HG03439 (cell line): ENCODE results near the gene GORAB.

Experiments
- ATAC-seq: cut with Tn5 transposase; IDR thresholded peaks from one replicate; pipeline ENCODE4 v1.9.1; 2021; ENCODE audit warnings: mild to moderate bottlenecking, moderate library complexity; ENCODE audit not compliant: unreplicated experiment

GORAB gene

DNA sequence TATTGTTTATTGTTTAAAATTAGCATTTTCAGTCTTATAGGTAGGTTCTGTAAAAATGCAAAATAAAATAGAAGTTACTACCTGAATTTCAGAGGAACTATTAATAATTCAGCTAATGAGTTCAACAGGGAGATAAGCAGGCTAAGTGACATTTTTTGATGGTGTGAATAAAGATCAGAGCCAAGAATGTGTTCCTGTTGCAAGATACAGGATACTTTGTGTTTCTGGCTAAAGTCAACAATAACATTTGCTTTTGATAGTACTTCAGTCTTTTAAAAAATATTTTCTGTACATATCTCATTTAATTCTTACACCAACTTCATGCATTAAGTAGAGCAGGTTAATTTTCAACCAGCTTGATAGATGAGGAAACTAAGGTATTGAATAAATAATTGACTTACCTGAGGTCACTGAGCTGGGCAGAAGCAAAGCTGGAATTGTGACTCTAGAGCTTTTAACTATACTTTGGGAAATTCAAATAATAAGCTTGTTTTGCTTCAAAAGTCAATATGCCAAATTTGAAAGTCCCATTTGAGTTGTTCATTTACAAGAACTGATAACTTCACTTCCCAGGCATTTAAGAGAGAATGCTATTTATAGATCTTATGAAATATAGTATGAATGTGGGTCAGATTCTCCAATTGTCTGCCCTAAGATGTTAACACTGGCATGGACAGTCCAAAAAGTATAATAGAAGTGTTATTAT lies 6.0 kb downstream of the GORAB start:
- no peak for ATAC-seq

DNA sequence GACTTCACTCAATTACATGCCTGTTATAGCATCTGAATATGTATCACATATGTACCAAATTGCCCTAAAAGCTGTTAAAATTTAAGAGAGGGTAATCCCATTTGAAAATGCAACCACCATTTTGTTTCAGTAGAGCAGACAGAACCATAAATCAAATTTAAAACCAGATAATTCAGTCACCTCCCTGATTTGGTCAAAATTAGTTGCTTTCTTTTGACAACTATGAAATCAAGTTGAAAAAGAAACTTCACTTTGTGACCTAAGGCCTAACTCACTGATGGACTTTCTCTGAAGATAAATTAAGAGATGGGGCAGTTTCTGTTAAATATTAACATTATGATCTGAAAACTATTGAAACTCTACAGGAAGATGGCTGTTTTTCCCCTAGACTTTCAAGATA lies 6.7 kb downstream of the GORAB start:
- ATAC-seq = no peak

DNA sequence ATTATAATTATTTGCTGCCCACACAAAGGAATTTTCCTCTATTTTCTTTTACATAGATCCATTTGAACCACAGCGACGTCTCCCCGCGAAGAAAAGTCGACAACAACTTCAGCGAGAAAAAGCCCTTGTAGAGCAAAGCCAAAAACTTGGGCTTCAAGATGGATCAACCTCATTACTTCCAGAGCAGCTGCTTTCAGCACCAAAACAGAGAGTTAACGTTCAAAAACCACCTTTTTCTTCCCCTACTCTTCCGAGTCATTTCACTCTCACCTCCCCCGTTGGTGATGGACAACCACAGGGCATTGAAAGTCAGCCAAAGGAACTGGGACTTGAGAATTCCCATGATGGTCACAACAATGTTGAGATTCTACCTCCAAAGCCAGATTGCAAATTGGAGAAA lies 7.2 kb downstream of the GORAB start:
- ATAC-seq = no peak

DNA sequence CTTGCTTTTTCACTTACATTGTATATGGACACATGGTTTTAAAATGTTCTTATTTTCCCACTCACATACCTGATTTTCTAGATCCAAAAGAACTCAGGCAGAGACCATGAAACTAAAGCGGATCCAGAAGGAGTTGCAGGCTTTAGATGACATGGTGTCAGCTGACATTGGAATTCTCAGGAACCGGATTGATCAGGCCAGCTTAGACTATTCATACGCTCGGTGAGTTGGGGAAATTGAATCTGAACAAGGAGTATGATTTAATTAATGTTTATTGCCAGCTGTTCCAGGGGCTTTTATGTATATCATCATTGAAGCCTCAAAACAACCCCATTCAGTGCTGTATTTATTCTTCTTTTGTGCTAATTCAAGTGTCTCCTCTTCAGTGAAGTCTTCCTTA lies 12.7 kb downstream of the GORAB start:
- ATAC-seq = no peak

DNA sequence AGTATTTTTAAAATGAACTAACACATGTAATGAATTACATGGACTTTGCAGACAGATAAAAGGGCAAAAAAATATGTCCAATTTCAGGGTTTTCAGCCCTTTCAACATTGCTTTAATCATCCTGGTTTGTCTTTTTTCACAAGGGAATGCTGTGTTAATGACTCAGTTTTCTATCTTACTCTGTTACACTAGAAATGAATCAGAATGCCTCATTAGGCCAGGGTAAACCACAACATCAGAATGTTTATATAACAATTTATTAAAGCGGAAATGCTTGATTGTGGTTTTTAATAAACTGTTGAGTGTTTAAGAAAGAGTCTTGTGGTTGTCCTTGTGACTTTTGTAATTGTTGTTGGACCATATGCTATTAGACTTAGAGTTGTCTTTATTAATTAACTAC lies 13.5 kb downstream of the GORAB start:
- ATAC-seq = no peak

DNA sequence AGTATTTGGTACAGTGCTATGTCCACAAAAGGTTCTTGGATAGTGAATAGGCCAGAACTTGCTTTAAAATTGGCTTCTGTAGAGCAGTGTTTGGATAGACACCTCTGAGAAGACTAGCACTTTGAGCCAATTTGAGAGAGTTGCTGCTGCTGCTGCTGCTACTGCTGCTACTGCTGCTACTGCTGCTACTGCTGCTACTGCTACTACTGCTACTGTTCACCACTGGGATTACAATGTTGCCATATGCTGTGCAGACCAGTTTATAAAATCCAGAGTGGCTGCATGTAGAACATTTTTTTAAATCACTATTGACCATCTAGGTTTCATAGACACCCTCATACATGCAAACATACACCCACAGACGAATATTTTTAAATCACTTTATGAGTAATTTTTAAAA lies 15.3 kb downstream of the GORAB start:
- ATAC-seq = no peak

DNA sequence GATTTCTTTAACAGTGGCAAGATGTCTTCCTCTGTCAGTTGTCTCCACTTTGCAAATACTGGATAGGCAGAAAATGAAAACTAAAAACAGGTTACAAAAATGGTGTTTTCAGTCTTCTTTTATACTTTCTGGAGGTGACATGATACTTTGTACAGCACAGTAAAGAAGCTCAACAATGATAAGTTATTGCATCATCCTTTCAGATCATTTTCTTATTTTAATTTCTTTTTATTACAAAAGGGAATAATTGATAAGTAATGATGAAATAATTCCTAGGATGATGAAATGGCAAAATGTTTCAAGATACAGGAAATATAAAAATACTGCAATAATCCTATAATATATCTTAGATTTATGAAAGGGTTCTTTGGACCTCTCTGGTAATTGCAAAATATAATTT lies 16.5 kb downstream of the GORAB start:
- no peak for ATAC-seq

DNA sequence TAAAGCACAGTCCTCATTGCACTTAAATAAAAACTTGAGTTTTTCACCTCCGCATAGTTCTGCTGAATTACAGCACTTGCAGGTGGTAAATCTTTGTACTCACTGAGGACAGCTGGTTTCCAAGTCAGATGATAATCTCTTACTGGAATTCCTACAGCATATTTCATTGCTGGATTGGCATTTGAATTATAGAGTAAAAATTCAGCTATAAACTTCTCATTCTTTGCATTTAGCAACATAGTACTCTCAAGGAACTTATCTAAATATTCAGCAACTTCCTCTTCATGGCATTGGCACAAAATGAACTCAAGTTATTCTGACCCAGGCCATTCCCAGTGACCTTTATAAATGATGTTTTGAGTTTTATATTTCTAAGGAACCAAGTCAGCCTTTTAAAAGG lies 23.4 kb downstream of the GORAB start:
- no peak for ATAC-seq

DNA sequence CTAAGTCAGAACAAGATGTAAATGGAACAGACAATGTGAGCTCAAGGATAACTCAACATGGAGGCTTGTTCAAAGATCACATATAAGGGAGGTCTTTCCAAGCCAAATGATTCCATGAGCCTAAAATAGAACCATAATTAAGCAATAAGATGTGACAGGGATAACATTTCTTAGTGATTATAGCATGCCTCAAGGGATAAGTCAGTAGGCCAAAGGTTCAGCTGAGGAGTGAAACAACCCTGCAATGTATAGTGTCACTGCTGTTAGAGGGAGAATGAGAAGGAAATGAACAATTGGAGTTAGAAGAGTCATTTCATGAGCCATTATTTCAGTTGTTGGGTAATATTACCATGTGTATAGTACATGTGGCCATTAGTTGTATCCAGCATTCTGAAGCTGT lies 25.0 kb downstream of the GORAB start:
- no peak for ATAC-seq

DNA sequence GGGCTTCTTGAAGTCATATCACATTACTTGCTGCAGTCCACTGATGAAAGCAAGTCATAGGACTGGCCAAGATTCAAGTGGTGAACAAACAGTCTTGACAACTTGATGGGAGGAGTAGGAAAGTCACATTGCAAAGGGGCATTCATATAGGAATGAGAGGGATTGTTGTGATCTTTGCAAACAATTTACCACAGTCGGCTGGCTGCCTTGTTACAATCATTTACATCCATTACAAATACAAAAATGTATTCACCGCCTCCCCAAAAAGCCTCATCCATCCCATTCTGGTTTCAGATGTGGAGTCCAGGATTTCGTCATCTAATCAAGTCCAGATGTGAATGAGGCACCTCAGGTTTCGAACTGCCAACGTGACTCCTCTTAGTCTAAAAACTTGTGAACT lies 26.8 kb downstream of the GORAB start:
- no peak for ATAC-seq

DNA sequence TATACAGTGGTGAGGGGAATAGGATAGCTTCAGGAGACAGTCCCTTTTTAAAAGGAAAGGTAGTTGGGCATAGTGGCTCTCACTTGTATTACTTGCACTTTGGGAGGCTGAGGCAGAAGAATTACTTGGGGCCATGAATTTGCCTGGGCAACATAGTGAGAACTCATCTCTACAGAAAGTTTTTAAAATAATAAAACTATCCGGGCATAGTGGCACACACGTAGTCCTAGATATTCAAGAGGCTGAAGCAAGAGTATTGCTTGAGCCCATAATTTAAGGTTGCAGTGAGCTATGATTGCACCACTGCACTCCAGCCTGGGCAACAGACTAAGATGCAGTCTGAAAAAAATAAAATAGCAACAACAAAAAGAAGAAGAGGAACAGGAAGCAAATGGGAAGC lies 27.2 kb downstream of the GORAB start:
- ATAC-seq = no peak

DNA sequence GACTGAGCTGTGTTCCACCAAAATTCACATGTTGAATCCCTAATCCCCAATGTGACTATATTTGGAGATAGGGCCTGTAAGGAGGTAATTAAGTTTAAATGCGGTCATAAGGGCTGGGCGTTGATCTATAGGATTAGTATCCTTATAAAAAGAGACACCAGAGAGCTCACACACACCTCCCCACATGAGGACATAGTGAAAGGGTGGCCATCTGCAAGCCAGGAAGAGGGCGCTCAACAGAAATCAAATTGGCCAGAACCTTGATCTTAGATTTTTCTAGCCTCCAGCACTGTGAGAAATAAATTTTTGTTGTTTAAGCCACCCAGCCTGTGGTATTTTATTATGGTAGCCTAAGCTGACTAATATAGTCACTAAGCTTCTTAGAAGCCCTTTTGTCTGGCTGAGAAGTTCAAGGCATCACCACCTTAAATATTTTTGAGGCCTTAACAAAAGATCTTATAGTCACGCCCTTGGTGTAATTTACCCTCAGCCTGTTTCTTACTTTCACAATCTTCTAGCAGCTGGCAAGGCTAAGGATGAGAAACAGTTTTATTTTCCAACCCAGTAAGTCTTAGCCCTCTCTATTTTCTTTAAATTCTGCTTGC lies 28.8 kb downstream of the GORAB start:
- ATAC-seq = no peak

DNA sequence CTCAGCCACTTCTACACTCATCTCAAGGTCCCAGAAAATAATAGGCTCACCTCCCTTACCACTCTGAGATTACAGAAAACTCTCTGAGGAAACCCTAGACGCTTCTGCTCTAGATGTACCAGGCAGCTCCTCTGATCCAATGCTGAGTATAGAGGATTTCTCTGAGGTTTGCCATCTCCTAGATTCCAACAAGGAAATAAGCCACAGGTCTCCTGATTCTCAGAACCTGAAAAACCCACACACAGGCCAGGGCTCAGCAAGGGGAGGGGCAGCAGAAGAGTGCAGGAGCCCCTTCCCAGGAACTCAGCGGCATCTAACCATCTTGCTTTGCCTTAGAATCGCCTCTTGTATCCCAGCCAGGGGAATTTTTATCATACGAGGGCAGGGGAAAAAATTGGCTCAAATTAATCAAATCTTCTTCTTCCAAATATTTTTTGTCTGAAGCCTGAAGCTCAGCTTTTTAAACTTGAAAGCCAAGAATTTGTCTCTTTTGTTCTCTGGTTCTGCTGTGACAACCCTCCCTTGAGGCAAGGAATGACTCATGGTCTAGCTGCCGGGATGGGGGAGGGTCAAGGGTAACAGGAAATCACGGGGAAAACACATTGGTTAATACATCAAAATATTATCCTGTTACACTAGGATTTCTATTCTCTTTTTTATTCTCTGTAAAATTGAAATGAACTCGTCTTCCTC lies 30.8 kb downstream of the GORAB start:
- no peak for ATAC-seq

DNA sequence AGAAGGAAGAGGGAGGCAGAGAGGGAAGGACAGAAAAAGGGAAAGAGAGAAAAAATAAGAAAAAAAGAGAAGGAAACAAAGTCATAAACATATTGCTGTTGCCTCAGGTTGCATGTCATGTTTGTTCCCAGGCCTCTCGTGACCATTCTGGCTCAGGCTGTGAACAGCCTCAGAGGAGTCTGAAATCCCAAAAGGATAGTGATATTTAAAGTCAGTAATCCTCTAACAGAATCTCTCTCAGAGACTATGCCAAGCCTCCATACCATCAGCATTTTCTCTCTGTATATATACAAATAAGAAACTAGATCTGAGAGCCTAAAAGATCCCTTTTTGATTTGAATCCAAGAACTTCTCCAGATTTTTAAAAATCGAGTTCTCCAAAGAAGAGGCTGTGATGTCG lies 35.2 kb downstream of the GORAB start:
- ATAC-seq = no peak

DNA sequence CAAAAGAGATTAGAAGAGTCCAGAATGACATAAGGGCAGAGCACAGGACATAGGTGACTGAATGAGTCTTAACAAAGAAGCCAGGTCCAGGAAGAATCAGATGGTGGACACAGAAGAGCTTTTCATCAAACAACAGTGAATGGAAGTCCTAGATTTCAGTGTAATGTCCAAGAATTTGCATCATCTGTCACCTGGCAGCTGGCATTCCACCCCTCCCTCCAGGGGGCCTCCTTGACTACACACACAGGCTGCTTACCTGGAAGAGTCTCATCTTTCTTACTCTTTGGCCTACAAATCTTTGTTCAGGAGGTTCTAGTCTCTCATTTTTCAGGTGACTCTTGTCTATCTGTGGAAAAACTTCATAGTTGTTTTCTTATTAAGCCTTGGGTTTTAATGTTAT lies 36.2 kb downstream of the GORAB start:
- ATAC-seq = no peak

DNA sequence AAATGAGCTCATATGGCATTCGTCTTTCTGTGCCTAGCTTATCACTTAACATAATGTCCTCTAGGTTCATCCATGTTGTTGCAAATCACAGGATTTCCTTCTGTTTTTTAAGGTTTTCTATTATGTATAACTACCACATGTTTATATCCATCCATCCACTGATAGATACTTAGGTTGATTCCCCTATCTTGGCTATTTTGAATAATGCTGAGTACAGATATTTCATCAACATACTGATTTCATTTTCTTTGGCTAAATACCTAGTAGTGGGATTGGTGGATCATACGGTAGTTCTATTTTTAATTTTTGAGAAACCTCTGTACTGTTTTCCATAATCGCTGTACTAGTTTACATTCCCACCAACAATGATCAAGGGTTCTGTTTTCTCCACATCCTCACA lies 45.0 kb downstream of the GORAB start:
- no peak for ATAC-seq

DNA sequence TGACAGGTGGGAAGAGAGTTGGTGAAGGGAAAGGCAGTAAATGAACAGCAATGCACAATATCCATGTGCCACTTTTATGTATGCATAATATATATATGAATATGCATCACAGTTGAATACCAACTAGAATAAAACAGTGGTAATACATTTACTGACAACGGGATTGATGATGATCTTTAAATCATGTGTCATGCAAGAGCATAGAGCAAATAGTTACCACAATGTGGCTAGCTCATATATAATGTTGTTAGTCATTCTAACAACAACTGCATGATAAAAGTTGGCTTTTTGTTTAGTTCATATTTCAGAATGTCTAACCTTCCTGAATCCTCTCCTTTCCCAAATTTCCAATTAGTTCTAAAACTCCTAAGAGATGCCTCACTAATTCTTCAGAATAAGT lies 46.4 kb downstream of the GORAB start:
- ATAC-seq = no peak

DNA sequence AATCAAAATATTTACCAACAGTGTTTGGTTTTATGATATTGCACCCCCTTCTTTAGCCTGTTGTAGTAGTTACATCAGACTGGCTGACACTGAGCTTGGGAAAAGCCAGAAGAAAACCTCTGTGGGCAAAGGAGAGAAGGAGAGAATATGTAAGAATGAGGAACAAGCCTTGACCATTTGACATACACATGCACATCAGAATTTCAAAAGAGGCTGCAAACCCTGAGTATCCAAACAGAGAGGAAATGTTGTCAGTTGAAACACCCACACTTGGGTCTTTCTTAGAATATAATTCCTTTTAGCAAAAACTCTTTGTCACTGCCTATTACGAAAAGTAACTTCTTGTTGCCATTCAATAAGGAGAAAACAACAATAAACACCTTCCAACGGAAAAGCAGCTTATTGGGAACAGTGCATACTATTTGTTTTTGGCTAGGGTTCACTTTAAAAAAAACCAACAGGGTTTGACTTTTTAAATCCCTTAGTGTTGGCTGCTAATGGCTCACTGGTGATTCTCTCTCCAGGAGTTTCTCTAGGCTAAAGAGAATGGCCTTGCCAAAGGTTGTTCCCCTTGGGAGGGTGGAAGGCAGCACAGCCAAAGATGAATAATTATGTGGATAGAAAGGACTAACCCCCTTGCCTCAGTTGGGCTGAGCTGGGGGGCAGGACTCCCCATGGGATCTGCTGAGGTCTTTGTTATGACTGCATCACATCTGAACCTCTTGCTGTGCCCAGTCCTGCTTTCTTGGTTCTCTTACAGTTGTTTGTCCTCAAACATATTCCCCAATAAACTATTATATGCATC lies 48.9 kb downstream of the GORAB start:
- no peak for ATAC-seq

DNA sequence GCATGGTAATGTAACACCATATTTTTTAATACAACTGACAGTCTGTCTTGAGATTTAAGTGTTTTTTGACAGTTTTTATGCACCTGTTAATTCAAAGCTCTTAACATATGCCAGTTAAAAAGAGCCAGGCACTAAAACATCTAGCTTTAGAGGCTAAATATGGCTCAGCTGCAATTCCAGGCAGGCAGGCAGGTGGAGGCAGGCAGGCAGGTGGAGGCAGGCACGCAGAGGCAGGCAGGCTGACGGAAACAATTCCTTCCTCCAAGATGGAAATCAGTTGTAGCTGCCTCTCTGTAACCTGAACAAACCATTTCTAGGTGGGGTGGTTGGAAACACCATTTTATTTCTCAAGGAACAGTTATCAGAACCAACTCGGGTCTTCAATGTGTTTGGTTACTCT lies 51.2 kb downstream of the GORAB start:
- ATAC-seq = no peak

DNA sequence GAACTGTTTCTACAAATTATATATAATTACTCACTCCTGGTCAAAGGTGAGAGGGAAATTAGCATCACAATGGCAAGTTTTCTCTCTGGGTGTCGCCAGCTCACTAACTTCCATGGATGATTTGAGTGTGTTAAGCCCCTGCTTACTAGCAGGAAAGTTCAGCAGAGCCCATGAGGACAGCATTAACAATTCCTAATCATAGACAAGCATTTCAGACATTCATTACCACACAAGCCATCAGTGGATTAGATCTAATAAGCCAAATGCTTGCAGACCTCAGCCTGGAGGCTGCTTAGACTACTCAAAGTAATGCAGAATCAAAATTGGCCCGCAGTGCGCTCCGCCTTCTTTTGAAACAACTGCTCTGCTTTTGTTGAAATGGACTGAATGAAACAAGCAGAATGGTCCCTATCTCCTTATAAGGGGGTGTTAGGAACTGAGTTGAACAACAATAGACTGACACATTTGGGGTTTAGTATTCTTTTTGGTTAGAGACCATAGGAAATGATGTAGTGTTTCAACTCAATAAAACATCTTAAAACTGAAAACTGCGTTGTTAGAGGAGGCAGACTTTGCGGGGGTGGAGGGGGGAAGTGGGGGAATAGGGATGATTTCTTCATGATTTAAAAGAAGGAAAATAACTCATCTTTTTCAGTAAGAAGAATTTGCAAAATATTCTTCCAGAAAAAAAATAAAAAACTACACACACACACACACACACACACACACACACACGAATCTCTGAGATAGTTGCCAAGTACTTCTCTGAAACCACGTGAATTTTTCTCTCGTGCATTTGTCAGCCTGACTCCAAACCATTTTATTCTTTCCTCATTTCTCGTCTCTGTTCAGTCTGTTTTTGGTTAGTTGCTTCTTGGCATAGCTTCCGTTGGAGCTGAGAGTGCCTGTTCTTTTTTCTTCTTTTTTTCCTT lies 54.6 kb downstream of the GORAB start:
- ATAC-seq = no peak

DNA sequence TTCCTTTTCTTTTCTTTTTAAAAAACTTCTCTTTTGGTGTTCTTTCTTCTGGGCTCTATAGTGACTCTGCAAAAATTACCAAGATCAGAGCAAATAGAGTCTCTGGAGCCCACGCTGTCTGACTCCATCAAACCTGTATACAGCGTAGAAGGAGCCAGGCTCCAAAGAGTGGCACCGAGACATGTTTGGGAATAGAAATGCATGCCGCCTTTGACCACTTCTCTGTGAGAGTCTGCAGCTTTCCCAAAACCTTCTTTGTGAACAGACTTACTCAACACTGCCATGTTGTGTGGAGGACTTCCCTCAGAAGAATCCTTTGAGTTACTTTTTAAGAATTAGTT lies 55.3 kb downstream of the GORAB start:
- no peak for ATAC-seq
